GM12892 (cell line): ENCODE measurements around the gene TAF11L14.

Source experiments
- DNase-seq: peaks from one replicate; pipeline ENCODE4 v3.0.0; 2011; ENCODE audit not compliant: insufficient read length
- FAIRE-seq: peaks from 2 replicates; lab custom pipeline; 2011; peaks lifted over from hg19 to GRCh38; lab: Jason Lieb, UNC
- POLR2A ChIP-seq: IDR thresholded peaks from 2 replicates; pipeline ENCODE4 v1.6.1; 2011; ENCODE audit warnings: low read depth, low read length, control low read depth
- POLR2AphosphoS5 ChIP-seq: IDR thresholded peaks from 2 replicates; pipeline ENCODE4 v1.6.1; 2011; ENCODE audit warnings: low read depth, low read length, control low read depth
- TAF1 ChIP-seq: IDR thresholded peaks from 2 replicates; pipeline ENCODE4 v1.6.1; 2011; ENCODE audit warnings: low read depth, mild to moderate bottlenecking, control low read depth, low read length, borderline replicate concordance

TAF11L14 gene

DNA sequence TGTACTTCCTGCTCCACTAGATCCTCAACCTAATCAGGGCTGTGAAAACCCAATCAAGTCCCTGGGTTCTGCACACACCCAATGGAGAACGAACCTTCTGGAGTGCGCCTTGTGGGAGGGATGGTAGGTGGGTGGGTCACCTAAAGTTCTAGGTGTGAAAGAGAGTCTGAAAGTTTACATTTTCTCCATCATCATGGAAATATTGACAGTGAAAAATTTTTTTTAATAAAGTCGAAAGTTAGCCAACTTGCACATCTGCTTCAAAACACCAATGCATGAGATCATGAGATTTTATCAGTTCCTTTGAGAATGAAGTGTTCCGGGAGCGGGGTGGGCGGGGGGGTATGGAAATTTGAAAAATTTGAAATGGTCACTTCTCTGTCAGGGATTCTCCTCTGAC, 21.7 kb downstream of the TAF11L14 start:
- no peak for TF ChIP-seq TAF1
- no peak for TF ChIP-seq POLR2A
- DNase-seq (no peak), FAIRE-seq (no peak)

DNA sequence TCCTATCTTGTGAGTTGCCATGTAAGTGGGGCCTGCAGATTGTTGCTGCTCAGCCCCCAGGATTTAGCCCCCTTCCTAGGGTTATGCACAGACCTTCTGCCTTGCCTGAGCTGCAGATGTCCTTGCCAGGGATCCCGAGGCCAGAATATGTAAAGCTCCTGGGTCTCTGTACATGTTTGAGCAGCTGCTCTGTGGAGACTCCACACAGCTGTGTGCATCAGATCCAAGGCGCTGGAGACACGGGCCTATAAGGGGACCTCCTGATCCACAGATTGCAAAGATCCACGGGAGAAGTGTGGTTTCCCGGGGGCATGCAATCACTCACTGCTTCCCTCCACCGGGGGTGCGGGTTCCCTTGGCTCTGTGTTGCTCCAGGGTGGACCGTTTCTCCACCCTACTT, 28.9 kb downstream of the TAF11L14 start:
- DNase-seq = no peak
- no peak for FAIRE-seq
- TF ChIP-seq POLR2A = no peak
- TF ChIP-seq TAF1 = no peak
- no peak for TF ChIP-seq POLR2AphosphoS5

DNA sequence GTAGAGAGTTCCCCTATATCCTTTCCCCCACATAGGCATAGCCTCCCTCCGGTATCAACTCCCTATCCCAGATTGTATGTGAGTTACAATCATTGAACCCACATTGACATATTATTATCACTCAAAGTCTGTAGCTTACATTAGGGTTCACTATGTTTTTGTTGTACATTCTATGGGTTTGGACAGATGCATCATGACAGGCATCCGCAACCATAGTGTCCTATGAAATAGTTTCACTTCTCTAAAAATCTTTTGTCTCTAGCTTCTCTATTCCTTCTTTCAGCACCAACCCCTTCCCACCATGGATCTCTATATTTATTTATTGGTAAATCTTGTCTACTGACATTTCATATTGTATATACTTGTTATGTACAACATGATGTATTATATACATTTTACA, 31.6 kb downstream of the TAF11L14 start:
- DNase-seq (no peak), FAIRE-seq (no peak)
- no peak for TF ChIP-seq TAF1
- TF ChIP-seq POLR2AphosphoS5 = no peak
- no peak for TF ChIP-seq POLR2A

DNA sequence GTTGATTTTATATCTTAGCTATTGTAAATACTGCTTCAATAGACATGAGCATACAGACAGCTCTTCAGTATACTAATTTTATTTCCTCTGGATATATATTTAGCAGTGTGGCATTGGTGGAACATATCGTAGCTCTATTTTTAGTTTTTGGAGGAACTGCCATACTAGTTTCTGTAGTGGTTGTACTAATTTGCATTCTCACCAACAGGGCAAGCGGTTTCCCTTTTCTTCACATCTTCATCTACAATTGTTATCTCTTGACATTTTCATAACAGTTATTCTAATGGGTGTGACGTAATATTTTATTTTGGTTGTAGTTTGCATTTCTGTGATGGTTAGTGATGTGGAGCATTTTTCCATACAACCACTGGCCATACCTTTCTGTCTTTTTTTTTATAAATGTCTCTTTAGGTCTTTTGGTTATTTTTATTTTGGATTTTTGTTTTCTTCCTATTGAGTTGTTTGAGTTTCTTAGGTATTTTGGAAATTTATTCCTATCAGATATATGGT, 32.5 kb downstream of the TAF11L14 start:
- DNase-seq (no peak), FAIRE-seq (no peak)
- no peak for TF ChIP-seq TAF1
- TF ChIP-seq POLR2AphosphoS5 = no peak
- TF ChIP-seq POLR2A = no peak

DNA sequence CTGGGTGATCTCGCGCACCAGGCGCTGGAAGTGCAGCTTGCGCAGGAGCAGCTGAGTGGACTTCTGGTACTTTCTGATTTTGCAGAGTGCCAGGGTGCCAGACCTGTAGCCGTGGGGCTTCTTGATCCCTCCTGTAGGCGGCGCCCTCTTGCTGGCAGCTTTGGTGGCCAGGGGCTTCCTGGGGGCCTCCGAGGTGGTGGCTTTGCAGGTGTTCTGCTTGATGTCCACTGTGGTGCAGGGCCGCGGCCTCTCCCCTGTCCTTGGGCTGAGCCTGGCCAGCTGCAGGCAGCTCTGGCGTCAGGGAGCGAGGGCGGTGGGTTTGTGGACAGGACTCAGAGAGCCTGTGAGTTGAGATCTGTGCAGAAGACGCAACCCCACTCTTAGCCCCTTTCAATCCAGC, 36.1 kb downstream of the TAF11L14 start:
- FAIRE-seq = no peak
- no peak for DNase-seq
- no peak for TF ChIP-seq TAF1
- TF ChIP-seq POLR2A = no peak
- no peak for TF ChIP-seq POLR2AphosphoS5

GRCh38 chr5:17678751-17679324, 44.6 kb downstream of the TAF11L14 start:
- FAIRE-seq = no peak
- TF ChIP-seq TAF1 (no peak), POLR2A (no peak), POLR2AphosphoS5 (no peak)
- DNase-seq = no peak

GRCh38 chr5:17679597-17680203, 45.4 kb downstream of the TAF11L14 start:
- no peak for FAIRE-seq
- TF ChIP-seq TAF1 (no peak), POLR2A (no peak), POLR2AphosphoS5 (no peak)
- no peak for DNase-seq

- no peak for FAIRE-seq
- no peak for DNase-seq
- TF ChIP-seq POLR2AphosphoS5 (no peak), POLR2A (no peak), TAF1 (no peak)
Measured at GRCh38 chr5:17680737-17681136, 46.5 kb downstream of the TAF11L14 start.
